GM18507 (cell line): ENCODE data around the gene PROM2.

Experiments used
- DNase-seq: peaks from one replicate; pipeline ENCODE4 v3.0.0; 2011; ENCODE audit warnings: low read depth; ENCODE audit not compliant: insufficient read length; ENCODE audit errors: extremely low spot score
- FAIRE-seq: peaks from 2 replicates; lab custom pipeline; 2011; peaks lifted over from hg19 to GRCh38; lab: Jason Lieb, UNC

The PROM2 gene

GRCh38 chr2:95303191-95303919 is 29.1 kb downstream of the PROM2 start:
- FAIRE-seq = no peak
- DNase-seq = no peak

DNA sequence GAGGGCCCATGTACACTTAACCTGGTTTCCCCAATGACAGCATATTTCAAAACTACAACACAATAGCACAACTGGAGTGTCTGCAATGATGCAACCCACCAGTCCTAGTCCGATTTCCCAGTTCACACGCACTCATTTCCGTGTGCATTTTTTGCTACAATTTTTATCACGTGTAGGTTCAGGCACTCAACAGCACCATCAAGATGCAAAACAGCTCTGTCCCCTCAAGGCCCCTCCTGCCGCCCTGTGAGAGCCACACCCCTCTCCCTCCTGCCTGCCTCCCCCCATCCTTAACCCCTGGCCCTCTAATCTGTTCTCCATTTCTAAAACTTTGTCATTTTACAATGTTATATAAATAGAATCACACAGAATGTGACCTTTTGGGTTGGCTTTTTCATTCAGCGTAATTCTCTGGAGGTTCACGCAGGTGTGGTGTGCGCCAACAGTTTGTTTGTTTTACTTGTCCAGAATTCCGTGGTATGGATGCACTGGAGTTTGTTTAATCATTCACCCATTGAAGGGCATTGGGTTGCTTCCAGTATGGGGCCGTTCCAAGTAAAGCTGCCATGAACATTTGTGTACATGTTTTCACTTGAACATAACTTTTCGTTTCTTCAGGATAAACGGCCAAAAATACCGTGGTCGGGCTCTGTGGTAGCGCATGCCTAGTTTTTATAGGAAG is 31.3 kb downstream of the PROM2 start:
- DNase-seq (no peak), FAIRE-seq (no peak)

GRCh38 chr2:95306336-95306895 is 32.2 kb downstream of the PROM2 start:
- no peak for DNase-seq
- no peak for FAIRE-seq

GRCh38 chr2:95307036-95307435 is 32.8 kb downstream of the PROM2 start:
- FAIRE-seq (no peak), DNase-seq (no peak)

DNA sequence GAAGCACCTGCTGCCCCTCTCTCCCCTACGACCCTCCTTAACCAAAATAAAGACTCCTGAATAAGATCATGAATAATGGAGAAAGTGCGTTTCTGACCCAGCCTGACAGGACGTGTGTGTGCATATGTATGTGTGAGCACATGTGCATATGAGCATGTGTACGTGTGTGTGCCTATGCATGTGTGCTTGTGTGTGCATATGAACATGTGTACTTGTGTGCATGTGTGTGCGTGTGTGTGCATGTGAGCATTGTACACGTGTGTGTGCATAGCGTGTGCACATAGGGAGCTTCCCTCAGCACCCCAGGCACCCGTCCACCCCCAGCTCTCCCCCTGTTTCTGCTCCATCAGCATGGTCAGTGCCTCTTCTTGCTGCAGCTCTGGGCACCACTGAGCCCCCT is 33.6 kb downstream of the PROM2 start:
- no peak for DNase-seq
- no peak for FAIRE-seq

- FAIRE-seq (no peak), DNase-seq (no peak)
These were observed 34.3 kb downstream of the PROM2 start for GRCh38 chr2:95308426-95308990.

DNA sequence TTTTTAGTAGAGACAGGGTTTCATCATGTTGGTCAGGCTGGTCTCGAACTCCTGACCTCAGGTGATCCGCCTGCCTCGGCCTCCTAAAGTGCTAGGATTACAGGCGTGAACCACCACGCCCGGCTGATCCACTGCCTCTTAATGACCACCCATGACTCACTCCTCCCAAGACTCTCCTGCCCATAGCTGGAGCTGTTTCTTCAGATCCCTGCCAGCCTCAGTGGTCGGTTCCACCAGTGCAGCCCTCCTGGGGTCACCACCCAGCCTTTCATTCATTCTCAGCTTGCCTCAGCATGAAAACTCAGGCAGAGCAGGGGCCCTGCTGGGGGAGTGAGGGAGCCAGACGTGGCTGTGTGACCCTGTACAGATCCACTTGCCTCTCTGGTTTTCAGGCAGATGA is 35.4 kb downstream of the PROM2 start:
- DNase-seq = no peak
- FAIRE-seq = no peak

DNA sequence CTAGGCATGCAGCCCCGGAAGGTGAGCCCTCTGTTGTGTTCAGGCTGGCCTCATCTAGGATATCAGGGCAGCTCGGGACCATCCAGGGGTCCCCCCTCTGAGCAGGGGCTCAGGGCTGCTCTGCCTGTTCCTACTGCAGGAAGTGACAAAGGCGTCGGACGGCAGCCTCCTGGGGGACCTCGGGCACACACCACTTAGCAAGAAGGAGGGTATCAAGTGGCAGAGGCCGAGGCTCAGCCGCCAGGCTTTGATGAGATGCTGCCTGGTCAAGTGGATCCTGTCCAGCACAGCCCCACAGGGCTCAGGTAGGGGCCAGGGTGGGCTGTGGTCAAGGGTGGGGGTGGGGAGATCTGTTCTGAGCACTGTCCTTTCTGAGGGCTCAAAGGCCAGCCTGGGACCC is 36.0 kb downstream of the PROM2 start:
- FAIRE-seq (no peak), DNase-seq (no peak)

GRCh38 chr2:95310651-95311050 is 36.4 kb downstream of the PROM2 start:
- no peak for DNase-seq
- FAIRE-seq = no peak

DNA sequence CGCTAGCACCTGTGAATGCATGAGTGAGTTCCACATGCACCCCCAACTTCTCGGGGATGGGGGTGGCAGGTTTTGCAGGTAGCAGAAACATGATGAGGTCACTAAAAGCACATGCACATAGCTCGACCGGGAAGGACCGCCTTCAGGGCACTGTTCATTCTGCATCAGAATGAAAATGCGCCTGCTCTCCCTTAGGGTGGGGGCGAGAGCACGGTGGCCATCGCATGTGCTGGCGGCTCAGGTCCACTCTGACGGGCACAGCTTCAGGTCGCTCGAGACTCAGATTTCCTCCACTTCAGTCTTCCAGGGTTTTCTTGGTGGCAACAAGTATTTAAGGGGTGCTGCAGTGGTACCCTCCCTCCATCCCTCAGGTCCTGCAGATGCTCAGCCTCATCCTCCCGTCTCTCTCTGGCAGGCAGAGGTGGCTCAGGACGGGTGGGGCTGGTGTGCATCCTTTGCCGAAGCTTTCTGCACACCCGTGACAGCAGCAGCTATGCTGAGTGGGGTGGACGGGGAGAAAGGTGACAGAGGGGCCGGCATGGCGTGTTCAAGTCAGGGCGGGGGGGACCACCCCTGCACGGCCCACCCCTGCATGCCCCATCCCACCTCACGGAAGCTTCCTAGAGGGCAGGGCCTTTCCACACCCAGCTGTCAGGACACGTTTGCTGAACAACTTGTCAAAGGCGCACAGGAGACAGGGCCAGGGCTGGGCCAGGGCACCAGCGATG is 37.7 kb downstream of the PROM2 start:
- DNase-seq (no peak), FAIRE-seq (no peak)

- FAIRE-seq (no peak), DNase-seq (no peak)
These were observed 38.4 kb downstream of the PROM2 start for GRCh38 chr2:95312543-95313201.

- FAIRE-seq = no peak
These were observed 39.3 kb downstream of the PROM2 start for GRCh38 chr2:95313296-95314131.

GRCh38 chr2:95314598-95314963 is 40.3 kb downstream of the PROM2 start:
- DNase-seq (no peak), FAIRE-seq (no peak)

More at GRCh38 chr2:95313296-95314131, 39.3 kb downstream of the PROM2 start:
- no peak for DNase-seq

DNA sequence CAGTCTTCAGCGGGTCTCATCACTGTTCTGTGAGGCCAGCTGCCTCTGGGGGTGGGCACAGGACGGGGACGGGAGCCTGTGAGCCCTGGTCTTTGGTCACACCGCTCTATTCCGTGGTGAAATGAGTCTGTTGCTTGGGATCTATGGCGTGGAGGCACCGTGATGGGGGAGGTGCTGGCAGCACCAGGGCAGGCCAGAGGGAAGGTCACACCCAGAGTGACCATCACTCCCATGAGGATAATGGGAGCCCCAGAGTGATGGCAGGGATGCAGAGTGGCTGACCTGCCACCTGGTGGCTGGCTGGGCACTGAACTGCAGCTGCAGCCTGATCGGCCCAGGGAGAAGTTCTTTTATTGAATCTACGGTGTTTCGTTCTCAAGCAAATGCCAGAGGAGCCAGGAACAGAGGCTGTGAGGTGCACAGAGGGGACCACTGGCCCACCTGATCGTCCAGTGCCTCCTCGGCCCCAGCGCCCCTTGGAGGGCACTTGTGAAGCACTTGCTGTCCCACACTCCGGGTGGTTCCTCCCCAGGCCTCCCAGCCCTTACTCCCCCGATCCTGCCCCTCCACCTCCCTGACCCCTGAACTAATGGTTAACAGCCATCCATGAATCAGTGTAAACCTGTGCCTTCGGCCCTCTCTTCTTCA is 40.8 kb downstream of the PROM2 start:
- DNase-seq = no peak
- FAIRE-seq = no peak

DNA sequence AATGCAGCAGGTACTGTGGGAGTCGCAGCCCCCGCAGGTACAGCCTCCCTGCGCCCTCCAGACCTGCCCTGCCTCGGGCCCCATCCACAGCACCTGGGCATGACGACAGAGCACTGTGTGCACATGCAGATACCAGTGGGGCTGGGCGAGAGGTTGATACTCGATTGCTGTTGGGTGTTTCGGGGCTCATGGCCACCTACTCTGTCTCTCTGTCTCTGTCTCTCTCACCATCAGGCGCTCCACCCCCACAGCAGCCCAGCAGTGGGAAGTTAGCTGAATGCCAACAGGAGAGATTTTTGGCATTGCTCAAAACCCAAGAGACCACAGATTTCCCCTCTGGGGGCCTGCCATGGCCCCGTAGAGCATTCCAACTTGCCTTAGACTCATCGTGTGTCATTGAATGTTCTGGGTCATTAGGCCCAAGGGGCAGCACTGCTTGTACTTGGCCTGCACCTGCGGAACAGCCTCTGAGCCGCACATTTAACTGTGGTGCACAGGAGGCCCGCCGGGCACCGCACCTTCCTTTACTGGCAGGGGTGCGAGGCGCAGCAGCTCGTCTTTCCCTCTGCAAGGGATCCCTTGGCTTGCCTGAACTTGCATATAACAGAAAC is 41.7 kb downstream of the PROM2 start:
- DNase-seq (no peak), FAIRE-seq (no peak)

DNA sequence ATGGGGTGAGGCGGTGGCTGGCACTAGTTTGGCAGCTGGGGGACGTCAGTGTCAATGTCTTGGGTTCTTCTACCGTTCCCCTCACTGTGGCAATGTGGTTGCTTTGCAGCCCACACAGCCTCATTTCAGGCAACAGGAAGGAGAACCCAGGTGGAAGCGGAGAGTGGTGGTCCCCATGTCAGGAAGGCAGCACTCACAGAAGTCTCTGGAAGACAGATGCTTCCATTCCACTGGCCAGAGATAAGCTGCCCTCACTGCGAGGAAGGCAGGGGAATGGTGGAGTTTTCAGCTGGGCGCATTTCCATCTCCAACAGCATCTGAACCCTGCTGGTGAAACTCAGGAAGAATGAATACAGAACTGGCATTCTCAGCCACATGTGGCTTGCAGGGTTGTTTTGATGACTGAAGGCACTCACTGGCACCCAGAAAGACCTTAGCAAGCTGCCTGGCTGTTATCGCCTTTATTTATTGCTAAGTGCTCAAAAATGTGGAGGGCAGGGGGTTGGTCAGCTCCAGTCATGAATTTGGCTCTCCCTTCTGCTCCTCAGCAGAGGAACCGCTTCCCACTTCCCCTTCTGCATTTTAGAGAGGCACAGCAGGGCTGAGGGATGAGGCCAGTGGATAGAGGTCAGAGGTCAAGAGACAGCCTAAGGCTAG is 42.3 kb downstream of the PROM2 start:
- DNase-seq (no peak), FAIRE-seq (no peak)

DNA sequence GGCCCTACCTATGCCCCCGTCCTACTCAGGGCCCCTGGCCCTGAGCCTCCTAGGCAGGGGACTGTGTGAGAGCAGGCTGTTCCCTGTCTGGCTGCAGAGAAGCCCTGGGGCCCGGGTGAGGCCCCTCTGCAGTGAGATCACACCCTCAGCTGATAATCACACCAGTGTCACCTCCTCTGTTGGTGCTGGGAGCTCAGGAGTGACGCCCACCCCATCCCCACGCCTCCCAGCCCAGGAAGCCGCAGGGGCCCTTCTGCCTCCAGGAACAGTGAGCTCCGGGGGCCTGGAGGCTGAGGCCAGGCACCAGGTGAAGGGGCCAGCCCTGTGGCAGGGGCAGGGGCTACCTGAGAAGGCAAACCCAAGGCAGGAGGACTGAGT is 42.9 kb downstream of the PROM2 start:
- FAIRE-seq (no peak), DNase-seq (no peak)
